H9 (cell line): Measurements from ENCODE around the gene SELENOF. TPM values are rescaled to one million over a fixed set of nuclear protein-coding genes. Genes with fewer than 3 reads are reported as not detected.

Source experiments
- DNase-seq: peaks from one replicate; pipeline ENCODE4 v3.0.0-alpha.2; 2017
- H2AFZ ChIP-seq: one replicate; pipeline ENCODE4 v1.6.1; 2013; ENCODE audit warnings: mild to moderate bottlenecking, low read length, control low read depth, moderate library complexity
- H2AK5ac ChIP-seq: 2 replicates; pipeline ENCODE4 v1.6.1; 2013; ENCODE audit warnings: low read length, control low read depth, mixed read lengths; ENCODE audit not compliant: insufficient read length
- H2BK120ac ChIP-seq: one replicate; pipeline ENCODE4 v1.6.1; 2013; ENCODE audit warnings: low read depth, mild to moderate bottlenecking, low read length, control low read depth, inconsistent platforms; ENCODE audit not compliant: poor library complexity, severe bottlenecking
- H2BK12ac ChIP-seq: 2 replicates; pipeline ENCODE4 v1.6.1; 2013; ENCODE audit warnings: low read length, control low read depth, mixed read lengths, low read depth; ENCODE audit not compliant: insufficient read length
- H2BK15ac ChIP-seq: 2 replicates; pipeline ENCODE4 v1.6.1; 2013; ENCODE audit warnings: low read depth, low read length, control low read depth
- H2BK20ac ChIP-seq: one replicate; pipeline ENCODE4 v1.6.1; 2013; ENCODE audit warnings: low read depth, mild to moderate bottlenecking, low read length, control low read depth, inconsistent platforms; ENCODE audit not compliant: poor library complexity, severe bottlenecking
- H2BK5ac ChIP-seq: 2 replicates; pipeline ENCODE4 v1.6.1; 2013; ENCODE audit warnings: low read length, control low read depth, mixed read lengths; ENCODE audit not compliant: insufficient read length
- H3K14ac ChIP-seq: 2 replicates; pipeline ENCODE4 v1.6.1; 2013; ENCODE audit warnings: low read length, control low read depth; ENCODE audit not compliant: insufficient read depth
- H3K18ac ChIP-seq: 2 replicates; pipeline ENCODE4 v1.6.1; 2013; ENCODE audit warnings: low read depth, mild to moderate bottlenecking, mixed read lengths, low read length, control low read depth; ENCODE audit not compliant: insufficient read length
- H3K23ac ChIP-seq: 2 replicates; pipeline ENCODE4 v1.6.1; 2013; ENCODE audit warnings: low read length, control low read depth, mixed read lengths, low read depth; ENCODE audit not compliant: insufficient read length
- H3K23me2 ChIP-seq: 2 replicates; pipeline ENCODE4 v1.6.1; 2013; ENCODE audit warnings: low read depth, mild to moderate bottlenecking, mixed read lengths, low read length, control low read depth; ENCODE audit not compliant: insufficient read length, poor library complexity, severe bottlenecking
- H3K27ac ChIP-seq: 2 replicates; pipeline ENCODE4 v1.5.1; 2013; ENCODE audit warnings: low read length, control low read depth, mixed read lengths, low read depth; ENCODE audit not compliant: insufficient read length
- H3K27me3 ChIP-seq: 2 replicates; pipeline ENCODE4 v1.6.1; 2013; ENCODE audit warnings: low read length, control low read depth, inconsistent platforms; ENCODE audit not compliant: insufficient read depth
- H3K4ac ChIP-seq: 2 replicates; pipeline ENCODE4 v1.6.1; 2013; ENCODE audit warnings: low read depth, mild to moderate bottlenecking, control low read depth, inconsistent platforms, low read length, moderate library complexity
- H3K4me1 ChIP-seq: 2 replicates; pipeline ENCODE4 v1.6.1; 2013; ENCODE audit warnings: low read length, control low read depth, inconsistent platforms; ENCODE audit not compliant: insufficient read depth
- H3K4me2 ChIP-seq: 2 replicates; pipeline ENCODE4 v1.6.1; 2013; ENCODE audit warnings: low read length, control low read depth, mixed read lengths; ENCODE audit not compliant: insufficient read length, insufficient read depth
- H3K56ac ChIP-seq: 2 replicates; pipeline ENCODE4 v1.6.1; 2013; ENCODE audit warnings: low read depth, mild to moderate bottlenecking, mixed read lengths, low read length, control low read depth; ENCODE audit not compliant: insufficient read length
- H3K79me1 ChIP-seq: 2 replicates; pipeline ENCODE4 v1.6.1; 2013; ENCODE audit warnings: low read depth, mild to moderate bottlenecking, moderate library complexity, low read length, control low read depth, inconsistent platforms; ENCODE audit not compliant: insufficient read depth, poor library complexity, severe bottlenecking
- H3K79me2 ChIP-seq: 2 replicates; pipeline ENCODE4 v1.6.1; 2013; ENCODE audit warnings: low read length, control low read depth, inconsistent platforms; ENCODE audit not compliant: insufficient read depth
- H3K9ac ChIP-seq: 2 replicates; pipeline ENCODE4 v1.6.1; 2013; ENCODE audit warnings: low read length, control low read depth, mixed read lengths; ENCODE audit not compliant: insufficient read length; ENCODE audit errors: extremely low read depth
- H3K9me3 ChIP-seq: one replicate; pipeline ENCODE4 v1.6.1; 2013; ENCODE audit warnings: low read depth, low read length, inconsistent platforms; ENCODE audit not compliant: control insufficient read depth
- H3T11ph ChIP-seq: one replicate; pipeline ENCODE4 v1.6.1; 2013; ENCODE audit warnings: mild to moderate bottlenecking, low read length, control low read depth, inconsistent platforms
- H4K20me1 ChIP-seq: one replicate; pipeline ENCODE4 v1.6.1; 2013; ENCODE audit not compliant: control insufficient read depth, insufficient read length, insufficient read depth
- H4K5ac ChIP-seq: 2 replicates; pipeline ENCODE4 v1.6.1; 2013; ENCODE audit warnings: low read depth, mild to moderate bottlenecking, mixed read lengths, low read length, control low read depth; ENCODE audit not compliant: insufficient read length
- H4K8ac ChIP-seq: replicated peaks from 2 replicates; pipeline ENCODE4 v1.6.1; 2013; ENCODE audit warnings: low read length, control low read depth, mixed read lengths, low read depth; ENCODE audit not compliant: insufficient read length
- H4K91ac ChIP-seq: 2 replicates; pipeline ENCODE4 v1.6.1; 2013; ENCODE audit warnings: low read depth, mild to moderate bottlenecking, moderate library complexity, mixed read lengths, low read length, control low read depth; ENCODE audit not compliant: insufficient read length
- H3K27ac Mint-ChIP-seq, 3 experiments: 2 replicates in 2 of 3; 3 replicates in 1 of 3; pipeline ENCODE4 v1.8.0; 2020 to 2021; ENCODE audit warnings: mixed read lengths in 3 of 3, mild to moderate bottlenecking in 1 of 3, moderate library complexity in 1 of 3
- H3K27me3 Mint-ChIP-seq: 2 replicates; pipeline ENCODE4 v1.8.0; 2021; ENCODE audit warnings: low read depth, mild to moderate bottlenecking, moderate library complexity, mixed read lengths
- H3K36me3 Mint-ChIP-seq, 3 experiments: 2 replicates in 2 of 3; 3 replicates in 1 of 3; pipeline ENCODE4 v1.8.0; 2020 to 2021; ENCODE audit warnings: low read depth in 3 of 3, mixed read lengths in 3 of 3; ENCODE audit not compliant: insufficient read depth in 1 of 3
- H3K4me1 Mint-ChIP-seq, 2 experiments: 2 replicates each; pipeline ENCODE4 v1.8.0; 2020; ENCODE audit warnings: mixed read lengths in 2 of 2
- H3K4me3 Mint-ChIP-seq, 2 experiments: 2 replicates in 1 of 2; 3 replicates in 1 of 2; pipeline ENCODE4 v1.8.0; 2020 to 2021; ENCODE audit warnings: mild to moderate bottlenecking in 2 of 2, mixed read lengths in 2 of 2, moderate library complexity in 1 of 2
- H3K9me3 Mint-ChIP-seq, 2 experiments: 2 replicates in 1 of 2; 3 replicates in 1 of 2; pipeline ENCODE4 v1.8.0; 2020; ENCODE audit warnings: mild to moderate bottlenecking in 2 of 2, mixed read lengths in 2 of 2, moderate library complexity in 1 of 2
- WGBS: extraction: QIAGEN DNeasy Blood & Tissue Kit; methylation state at CpG from one replicate; pipeline ENCODE4 v1.1.7; 2013; ENCODE audit warnings: missing lambda C conversion rate, low lambda C conversion rate, mixed read lengths; ENCODE audit not compliant: insufficient read length; ENCODE audit errors: extremely low coverage; 5-methylcytosine and 5-hydroxymethylcytosine counted together
- total RNA-seq: library from RNA; stranded (reverse); gene quantifications from 2 replicates; pipeline ENCODE4 v1.2.1, GENCODE V29; 2021
- TF ChIP-seq, protein P1 (sequence below): fragments of 200-600 bp; sonication (generic); conservative IDR thresholded peaks from 3 replicates; pipeline ENCODE4 v1.8.0; 2021; ENCODE audit warnings: antibody characterized with exemption, mild to moderate bottlenecking

The SELENOF gene
- total RNA-seq, 1 experiment from 2014 or later: 143 TPM

DNA sequence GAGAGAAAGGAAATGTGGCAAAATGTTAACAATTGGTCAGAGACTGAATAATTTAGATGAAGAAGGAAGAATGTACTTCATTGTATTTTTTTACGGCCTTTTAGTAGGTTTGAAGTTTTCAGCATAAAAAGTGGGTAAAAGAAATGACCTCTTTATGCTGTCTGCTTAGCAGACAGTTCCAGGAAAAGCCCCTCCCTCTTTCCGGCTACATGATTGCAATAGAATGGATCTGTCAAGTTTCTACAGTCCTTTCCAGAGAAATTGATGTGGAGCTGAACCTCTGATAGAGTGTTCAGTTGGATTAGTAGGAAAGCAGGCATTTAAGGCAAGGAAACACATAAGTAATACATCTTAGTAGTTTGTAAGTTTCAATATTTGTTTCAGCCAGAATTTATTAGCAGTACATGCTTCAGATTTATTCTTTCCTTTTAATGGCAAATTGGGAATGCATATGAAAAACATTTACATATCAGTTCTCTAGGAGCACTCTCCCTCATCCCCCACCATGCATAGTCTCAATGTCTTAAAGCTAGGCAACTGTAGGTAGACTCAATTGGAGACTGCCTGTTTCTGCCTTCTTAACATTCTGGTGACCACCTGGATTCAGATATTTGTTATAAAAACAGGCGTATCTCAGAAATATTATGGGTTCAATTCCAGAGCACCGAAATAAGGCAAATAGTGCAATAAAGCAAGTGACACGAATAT lies 36.9 kb upstream of the SELENOF start:
- H2BK12ac ChIP-seq: no peak overlapping the region
- no peak overlapping the region for H2BK20ac ChIP-seq
- no peaks in the 10 kb centered on the region for H3K23me2 ChIP-seq
- H3K36me3 Mint-ChIP-seq: peaks cover 0 to 7% (median 4%) of the 10 kb centered on the region in 3 experiments; a peak in 1 of 7 replicates
- no peak overlapping the region for H3K18ac ChIP-seq
- no peak overlapping the region for H3K9ac ChIP-seq
- H2AFZ ChIP-seq: no peak overlapping the region
- no peaks in the 10 kb centered on the region for H3K9me3 ChIP-seq
- no peak overlapping the region for H3T11ph ChIP-seq
- no peak overlapping the region; a peak in 1 of 7 replicates for H3K27ac Mint-ChIP-seq
- no peak overlapping the region for H2BK120ac ChIP-seq
- no peak overlapping the region for H3K4me2 ChIP-seq
- no peak overlapping the region for H2BK5ac ChIP-seq
- H4K5ac ChIP-seq: no peak overlapping the region
- H4K91ac ChIP-seq: no peak overlapping the region
- no peak overlapping the region for H3K14ac ChIP-seq
- H3K27me3 Mint-ChIP-seq: no peaks in the 10 kb centered on the region
- no peak overlapping the region for H3K4me3 Mint-ChIP-seq
- H2AK5ac ChIP-seq: no peak overlapping the region
- no peak overlapping the region for H3K23ac ChIP-seq
- WGBS: no CpG with 5 or more reads among the region's 5 CpGs
- no peak overlapping the region for H3K27ac ChIP-seq
- H4K8ac ChIP-seq: no peak overlapping the region
- H3K79me1 ChIP-seq: peaks cover 13% of the 10 kb centered on the region
- peaks cover 19 to 25% of the 10 kb centered on the region in 2 experiments for H3K4me1 Mint-ChIP-seq
- H4K20me1 ChIP-seq: no peaks in the 10 kb centered on the region
- no peaks in the 10 kb centered on the region for H3K27me3 ChIP-seq
- no peak overlapping the region for H3K56ac ChIP-seq
- TF ChIP-seq, protein P1, sequence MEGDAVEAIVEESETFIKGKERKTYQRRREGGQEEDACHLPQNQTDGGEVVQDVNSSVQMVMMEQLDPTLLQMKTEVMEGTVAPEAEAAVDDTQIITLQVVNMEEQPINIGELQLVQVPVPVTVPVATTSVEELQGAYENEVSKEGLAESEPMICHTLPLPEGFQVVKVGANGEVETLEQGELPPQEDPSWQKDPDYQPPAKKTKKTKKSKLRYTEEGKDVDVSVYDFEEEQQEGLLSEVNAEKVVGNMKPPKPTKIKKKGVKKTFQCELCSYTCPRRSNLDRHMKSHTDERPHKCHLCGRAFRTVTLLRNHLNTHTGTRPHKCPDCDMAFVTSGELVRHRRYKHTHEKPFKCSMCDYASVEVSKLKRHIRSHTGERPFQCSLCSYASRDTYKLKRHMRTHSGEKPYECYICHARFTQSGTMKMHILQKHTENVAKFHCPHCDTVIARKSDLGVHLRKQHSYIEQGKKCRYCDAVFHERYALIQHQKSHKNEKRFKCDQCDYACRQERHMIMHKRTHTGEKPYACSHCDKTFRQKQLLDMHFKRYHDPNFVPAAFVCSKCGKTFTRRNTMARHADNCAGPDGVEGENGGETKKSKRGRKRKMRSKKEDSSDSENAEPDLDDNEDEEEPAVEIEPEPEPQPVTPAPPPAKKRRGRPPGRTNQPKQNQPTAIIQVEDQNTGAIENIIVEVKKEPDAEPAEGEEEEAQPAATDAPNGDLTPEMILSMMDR: no peak
- H2BK15ac ChIP-seq: no peak overlapping the region
- DNase-seq: no peak
- peaks cover 9% of the 10 kb centered on the region; the same call in 1 of the 2 replicates for H3K79me2 ChIP-seq
- no peaks in the 10 kb centered on the region for H3K9me3 Mint-ChIP-seq
- no peaks in the 10 kb centered on the region for H3K4me1 ChIP-seq
- no peak overlapping the region for H3K4ac ChIP-seq
